HPDE6-E6E7 (cell line): ENCODE results near the gene CTU2.

Experiments
- DNase-seq: peaks from one replicate; pipeline ENCODE4 v3.0.0; 2011; ENCODE audit warnings: missing footprints; ENCODE audit errors: extremely low spot score

Gene CTU2

GRCh38 chr16:88714420-88715302 lies 8.4 kb downstream of the CTU2 start:
- no peak for DNase-seq

GRCh38 chr16:88715312-88716190 lies 9.2 kb downstream of the CTU2 start:
- no peak for DNase-seq

- DNase-seq, result no peak
Measured at GRCh38 chr16:88716201-88716600, 9.9 kb downstream of the CTU2 start.

GRCh38 chr16:88716601-88717001 lies 10.3 kb downstream of the CTU2 start:
- DNase-seq, result no peak

- no peak for DNase-seq
Measured at GRCh38 chr16:88718178-88718577, 11.9 kb downstream of the CTU2 start.

- no peak for DNase-seq
Measured at GRCh38 chr16:88719267-88719932, 13.1 kb downstream of the CTU2 start.

GRCh38 chr16:88719933-88720296 lies 13.6 kb downstream of the CTU2 start:
- no peak for DNase-seq

- DNase-seq, result no peak
Measured at GRCh38 chr16:88720396-88720970, 14.2 kb downstream of the CTU2 start.

GRCh38 chr16:88721236-88721635 lies 14.9 kb downstream of the CTU2 start:
- no peak for DNase-seq

GRCh38 chr16:88721815-88722755 lies 15.8 kb downstream of the CTU2 start:
- no peak for DNase-seq

GRCh38 chr16:88722784-88723506 lies 16.6 kb downstream of the CTU2 start:
- no peak for DNase-seq

- DNase-seq, result no peak
Measured at GRCh38 chr16:88723507-88723887, 17.2 kb downstream of the CTU2 start.

GRCh38 chr16:88723911-88724310 lies 17.6 kb downstream of the CTU2 start:
- DNase-seq, result no peak

GRCh38 chr16:88724855-88725555 lies 18.7 kb downstream of the CTU2 start:
- no peak for DNase-seq

- DNase-seq, result no peak
Measured at GRCh38 chr16:88725609-88726407, 19.5 kb downstream of the CTU2 start.

GRCh38 chr16:88726408-88726749 lies 20.1 kb downstream of the CTU2 start:
- DNase-seq, result no peak

GRCh38 chr16:88726981-88727380 lies 20.7 kb downstream of the CTU2 start:
- no peak for DNase-seq

- DNase-seq, result no peak
Measured at GRCh38 chr16:88727871-88728270, 21.6 kb downstream of the CTU2 start.
